Measurements from ENCODE around the gene HPCAL1. TPM values are rescaled to one million over a fixed set of nuclear protein-coding genes. Genes with fewer than 3 reads are reported as not detected.

Gene HPCAL1
- total RNA-seq, 2 donors from 2014 or later, result 22.5 to 203 TPM

- Histone ChIP-seq H3K36me3 (peaks cover 0 to 9% of the 10 kb centered on the region in 2 donors), H3K27me3 (replicated peaks; ENCODE audit: insufficient read depth) (no peaks in the 10 kb centered on the region), H3K27ac (peak within 1 kb of the TSS; percentile 88 to 93), H3K9me3 (no peaks in the 10 kb centered on the region), H3K4me1 (replicated peaks) (peaks cover 3% of the 10 kb centered on the region), H3K4me3 (peak within 1 kb of the TSS; percentile 60 to 80)
- intact Hi-C loops (cut with DNase I), result loop anchor here (10.0 kb wide), 1 partner anchor 217 kb away; no protein-coding TSS in a partner anchor
- WGBS, result 1% methylated on average over 60 of the region's 99 CpGs
- peak; percentile 92 for DNase-seq (ENCODE audit: low spot score)
- TF ChIP-seq CTCF (IDR thresholded peaks at IDR 0.05) (no peak), POLR2A (IDR thresholded peaks at IDR 0.05) (peak; percentile 41), POLR2AphosphoS5 (IDR thresholded peaks at IDR 0.05) (no peak)
Measured at GRCh38 chr2:10447895-10448575, 145.3 kb downstream of the HPCAL1 start, which contains the start of gene ODC1. Gene ODC1, minus strand, starts transcription at chr2:10448327. Its CDS starts 3,295 bp downstream, at chr2:10445032.

- intact Hi-C loops (cut with DNase I), result loop anchor here (10.0 kb wide), 1 partner anchor 216 kb away; no protein-coding TSS in a partner anchor
- Histone ChIP-seq H3K27ac (peak overlapping the region; percentile 86 to 88), H3K9me3 (no peaks in the 10 kb centered on the region), H3K36me3 (peaks cover 0 to 5% of the 10 kb centered on the region in 2 donors), H3K27me3 (replicated peaks; ENCODE audit: insufficient read depth) (no peaks in the 10 kb centered on the region), H3K4me3 (peak overlapping the region; percentile 59 to 60), H3K4me1 (replicated peaks) (peaks cover 3% of the 10 kb centered on the region)
- peak; percentile 82 for DNase-seq (ENCODE audit: low spot score)
- WGBS, result 2% methylated on average over 62 of the region's 73 CpGs
- TF ChIP-seq CTCF (IDR thresholded peaks at IDR 0.05) (peak in 3 of 4 experiments; percentile 14 to 44 (median 37)), POLR2A (IDR thresholded peaks at IDR 0.05) (peak; percentile 52), POLR2AphosphoS5 (IDR thresholded peaks at IDR 0.05) (peak; percentile 69)
Measured at GRCh38 chr2:10448576-10449485, 146.1 kb downstream of the HPCAL1 start.

- 45% methylated on average over 5 of the region's 5 CpGs for WGBS
- DNase-seq (ENCODE audit: low spot score), result no peak
- Histone ChIP-seq H3K4me1 (replicated peaks) (peaks cover 6% of the 10 kb centered on the region), H3K27ac (no peak overlapping the region), H3K4me3 (no peak overlapping the region), H3K27me3 (replicated peaks; ENCODE audit: insufficient read depth) (no peaks in the 10 kb centered on the region), H3K36me3 (peaks cover 0 to under 1% of the 10 kb centered on the region in 2 donors), H3K9me3 (no peaks in the 10 kb centered on the region)
- intact Hi-C loops (cut with DNase I), result loop anchor here (10.0 kb wide), 1 partner anchor 215 kb away; no protein-coding TSS in a partner anchor
- no peak for TF ChIP-seq POLR2AphosphoS5 (IDR thresholded peaks at IDR 0.05)
- no peak for TF ChIP-seq POLR2A (IDR thresholded peaks at IDR 0.05)
- TF ChIP-seq CTCF (IDR thresholded peaks at IDR 0.05), result no peak
Measured at GRCh38 chr2:10449486-10449831, 146.8 kb downstream of the HPCAL1 start.

GRCh38 chr2:10449838-10450691 lies 147.4 kb downstream of the HPCAL1 start:
- Histone ChIP-seq H3K9me3 (no peaks in the 10 kb centered on the region), H3K27ac (no peak overlapping the region), H3K27me3 (replicated peaks; ENCODE audit: insufficient read depth) (no peaks in the 10 kb centered on the region), H3K36me3 (no peaks in the 10 kb centered on the region), H3K4me3 (no peak overlapping the region), H3K4me1 (replicated peaks) (peaks cover 11% of the 10 kb centered on the region)
- no peak for DNase-seq (ENCODE audit: low spot score)
- intact Hi-C loops (cut with DNase I), result loop anchor here (10.0 kb wide), 1 partner anchor 215 kb away; no protein-coding TSS in a partner anchor
- 76% methylated on average over 22 of the region's 22 CpGs for WGBS
- TF ChIP-seq POLR2AphosphoS5 (IDR thresholded peaks at IDR 0.05), result no peak
- TF ChIP-seq CTCF (IDR thresholded peaks at IDR 0.05), result no peak
- TF ChIP-seq POLR2A (IDR thresholded peaks at IDR 0.05), result no peak

Data from prostate gland (tissue), 2 donors.